Fibroblast of the aortic adventitia (primary cell): ENCODE data around the gene JAKMIP1. TPM values are rescaled to one million over a fixed set of nuclear protein-coding genes. Genes with fewer than 3 reads are reported as not detected.

Experiments
- DNase-seq: peaks from one replicate; pipeline ENCODE4 v3.0.0-alpha.2; 2010; ENCODE audit warnings: low read depth
- H3K4me3 ChIP-seq: 2 replicates; pipeline ENCODE4 v1.5.1; 2011; ENCODE audit warnings: low read depth, mild to moderate bottlenecking, control low read depth, low read length, moderate library complexity
- CTCF ChIP-seq: IDR thresholded peaks from 2 replicates; pipeline ENCODE4 v1.5.1; 2011; ENCODE audit warnings: mild to moderate bottlenecking, low read length, control low read depth, inconsistent platforms; ENCODE audit not compliant: insufficient read depth
- total RNA-seq: library from RNA; depleted of rRNA; stranded (reverse); fragments of >200 nt; gene quantifications from 2 replicates; pipeline ENCODE4 v1.2.3, GENCODE V29; 2012; ENCODE audit warnings: low replicate concordance

The JAKMIP1 gene
- total RNA-seq, 1 donor, result not detected

- DNase-seq, result no peak
- H3K4me3 ChIP-seq, result no peak overlapping the region
- no peak for TF ChIP-seq CTCF
Observed at GRCh38 chr4:6111354-6111960, 88.9 kb downstream of the JAKMIP1 start.

GRCh38 chr4:6110681-6111353 lies 89.5 kb downstream of the JAKMIP1 start:
- no peak for DNase-seq

GRCh38 chr4:6109842-6110560 lies 90.3 kb downstream of the JAKMIP1 start:
- no peak overlapping the region for H3K4me3 ChIP-seq
- no peak for DNase-seq
- TF ChIP-seq CTCF, result no peak

More at GRCh38 chr4:6110681-6111353, 89.5 kb downstream of the JAKMIP1 start:
- no peak for TF ChIP-seq CTCF
- no peak overlapping the region for H3K4me3 ChIP-seq

- TF ChIP-seq CTCF, result no peak
- H3K4me3 ChIP-seq, result no peak overlapping the region
- DNase-seq, result no peak
Observed at GRCh38 chr4:6107886-6108285, 92.5 kb downstream of the JAKMIP1 start.

GRCh38 chr4:6107114-6107791 lies 93.1 kb downstream of the JAKMIP1 start:
- no peak for TF ChIP-seq CTCF
- DNase-seq, result no peak
- H3K4me3 ChIP-seq, result no peak overlapping the region

GRCh38 chr4:6106156-6106555 lies 94.2 kb downstream of the JAKMIP1 start:
- H3K4me3 ChIP-seq, result no peak overlapping the region
- DNase-seq, result no peak
- TF ChIP-seq CTCF, result no peak
